Tracheal epithelial cell (primary cell): ENCODE measurements around the gene COA7. TPM values are rescaled to one million over a fixed set of nuclear protein-coding genes. Genes with fewer than 3 reads are reported as not detected.

Experiments
- total RNA-seq: library from RNA; depleted of rRNA; stranded (reverse); fragments of >200 nt; gene quantifications from 2 replicates; pipeline ENCODE4 v1.2.1, GENCODE V29; 2014

COA7 gene
- 10.4 and 12.0 TPM in 2 replicates for total RNA-seq

DNA sequence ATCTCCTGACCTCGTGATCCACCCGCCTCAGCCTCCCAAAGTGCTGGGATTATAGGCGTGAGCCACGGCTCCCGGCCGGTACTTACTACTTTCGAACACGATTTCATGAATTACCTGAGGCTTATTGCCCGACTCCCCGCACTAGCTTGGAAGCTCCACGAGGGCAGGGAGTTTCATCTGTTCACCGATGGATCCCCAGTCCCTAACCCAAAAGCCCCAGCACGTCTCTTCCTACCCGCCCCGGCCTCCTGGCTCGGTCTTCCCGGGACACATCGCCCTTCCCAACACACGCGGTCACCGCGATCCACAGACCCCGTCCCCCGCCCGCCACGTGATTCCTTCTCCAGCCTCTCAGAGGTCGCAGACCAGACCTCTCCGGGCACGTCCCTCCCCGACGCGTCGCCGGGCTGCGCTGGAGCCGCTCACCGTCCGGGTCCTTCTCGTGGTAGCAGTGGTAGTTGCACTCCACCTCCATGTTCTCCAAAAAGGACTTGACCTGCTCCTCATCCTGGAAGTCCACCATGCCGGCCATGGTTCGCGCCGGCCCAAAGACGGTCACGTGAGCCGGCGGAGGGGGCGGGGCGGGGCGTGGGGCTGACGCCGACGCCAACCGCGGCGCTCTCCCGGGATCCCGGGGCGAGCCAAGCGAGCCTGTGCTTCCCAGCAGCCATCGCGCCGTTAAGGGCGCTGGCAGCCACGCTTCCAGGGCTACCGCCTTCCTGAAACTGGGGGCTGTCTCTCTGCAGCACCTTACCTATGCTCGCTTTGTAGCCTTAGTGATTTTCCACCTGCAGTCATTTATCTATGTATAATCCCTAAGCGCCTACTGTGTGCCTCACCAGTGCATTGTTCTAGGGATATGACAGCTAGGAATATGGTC, at the start of gene COA7:
Gene COA7, minus strand, starts transcription at position 553 of the 880 bp plus-strand sequence. Its CDS starts 21 bp downstream, at position 532.

DNA sequence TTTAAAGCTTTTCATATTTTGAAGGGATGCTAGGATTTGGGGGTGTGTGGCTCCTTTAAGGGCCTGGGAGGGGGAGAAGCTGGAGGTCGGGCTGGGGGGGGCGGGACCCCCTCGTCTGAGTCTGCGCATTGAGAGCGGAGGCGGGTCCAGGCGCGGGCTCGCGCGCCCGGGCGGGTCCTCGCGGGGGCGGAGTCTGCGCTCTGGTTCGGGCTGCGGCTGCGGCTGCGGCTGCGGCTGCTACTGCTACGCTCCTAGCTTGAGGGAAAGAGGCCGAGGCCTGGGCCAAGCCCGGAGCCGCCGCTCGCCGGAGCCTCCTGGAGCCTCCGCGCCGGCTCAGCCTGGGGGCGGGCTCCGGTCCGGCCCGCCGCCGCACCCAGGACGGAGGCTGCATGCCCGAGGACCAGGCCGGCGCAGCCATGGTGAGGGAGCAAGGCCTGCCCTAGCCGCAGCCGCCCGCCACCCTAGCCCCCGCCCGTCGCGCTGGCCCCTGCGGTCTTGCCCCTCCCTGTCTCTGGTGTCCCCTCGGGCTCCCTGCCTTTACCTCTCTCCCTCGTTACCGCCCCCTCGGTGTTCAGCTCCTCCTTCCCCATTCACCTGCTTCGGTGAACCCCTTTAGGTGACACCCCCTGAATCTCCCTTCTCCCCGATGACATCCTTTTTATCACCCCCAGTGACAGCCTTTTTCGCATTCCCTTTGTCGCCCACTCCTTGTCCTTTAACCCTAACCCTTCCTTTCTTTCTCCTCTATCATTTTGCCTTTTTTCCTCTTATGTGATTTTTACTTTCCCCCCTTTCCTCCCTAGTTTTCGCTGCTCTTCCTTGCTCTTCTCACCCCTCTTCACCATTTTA, 28.3 kb upstream of the COA7 start, which contains the start of gene ZYG11B:
Gene ZYG11B, plus strand, starts transcription at position 189 of the 849 bp plus-strand sequence. Its CDS starts 201 bp downstream, at position 390.

Other genes starting within 250 kb of the COA7 start
- gene TUT4, start 145.3 kb downstream of the COA7 start, total RNA-seq = 20.0 and 28.1 TPM in 2 replicates
- gene GPX7, start 96.0 kb downstream of the COA7 start, total RNA-seq = 2.3 and 6.0 TPM in 2 replicates
- not detected in 2 replicates for gene SHISAL2A, start 65.2 kb downstream of the COA7 start, total RNA-seq
- gene ZYG11B, start 28.1 kb upstream of the COA7 start, total RNA-seq = 28.4 and 31.1 TPM in 2 replicates
- gene ZYG11A, start 144.4 kb upstream of the COA7 start, total RNA-seq = 0.48 TPM in 1 of 2 replicates, not detected in the other
- 17.6 and 30.5 TPM in 2 replicates for gene ECHDC2, start 223.4 kb upstream of the COA7 start, total RNA-seq
- gene SCP2, start 228.9 kb upstream of the COA7 start, total RNA-seq = 88.2 and 95.5 TPM in 2 replicates